Bronchial epithelial cell (primary cell): ENCODE results near the gene MACF1. TPM values are rescaled to one million over a fixed set of nuclear protein-coding genes. Genes with fewer than 3 reads are reported as not detected.

Source experiments
- DNase-seq: peaks from one replicate; pipeline ENCODE4 v3.0.0-alpha.2; 2010; ENCODE audit warnings: low read depth
- FAIRE-seq: peaks from 2 replicates; lab custom pipeline; 2011; peaks lifted over from hg19 to GRCh38; lab: Jason Lieb, UNC
- H3K27me3 ChIP-seq: 2 replicates; pipeline ENCODE4 v1.5.1; 2011; ENCODE audit warnings: low read length; ENCODE audit not compliant: control insufficient read depth, insufficient read depth
- H3K36me3 ChIP-seq: 2 replicates; pipeline ENCODE4 v1.5.1; 2011; ENCODE audit warnings: low read length; ENCODE audit not compliant: control insufficient read depth, insufficient read depth
- H3K4me3 ChIP-seq: 2 replicates; pipeline ENCODE4 v1.5.1; 2011; ENCODE audit warnings: mild to moderate bottlenecking, low read depth, low read length, control low read depth
- total RNA-seq: library from RNA; depleted of rRNA; stranded (reverse); fragments of >200 nt; gene quantifications from 2 replicates; pipeline ENCODE4 v1.2.1, GENCODE V29; 2014
- TF ChIP-seq, protein P1 (sequence below): IDR thresholded peaks from 2 replicates; pipeline ENCODE4 v1.5.1; 2011; ENCODE audit warnings: mild to moderate bottlenecking, moderate library complexity, low read length, control low read depth, inconsistent platforms; ENCODE audit not compliant: insufficient read depth, severe bottlenecking

Gene MACF1
- total RNA-seq, 1 donor from 2014 or later, result 163 TPM

DNA sequence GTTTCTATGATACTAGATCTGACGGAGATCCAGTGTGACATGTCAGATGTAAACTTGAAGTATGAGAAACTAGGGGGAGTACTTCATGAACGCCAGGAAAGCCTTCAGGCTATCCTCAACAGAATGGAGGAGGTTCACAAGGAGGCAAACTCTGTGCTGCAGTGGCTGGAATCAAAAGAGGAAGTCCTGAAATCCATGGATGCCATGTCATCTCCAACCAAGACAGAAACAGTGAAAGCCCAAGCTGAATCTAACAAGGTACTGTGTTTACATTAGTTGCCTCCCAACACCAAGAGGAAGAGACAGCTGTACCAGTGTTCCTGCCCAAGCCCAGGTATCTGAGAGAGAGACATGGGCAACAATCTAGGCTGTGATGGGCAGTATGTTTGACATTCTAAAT lies 174.7 kb downstream of the MACF1 start:
- Histone ChIP-seq H3K36me3 (peaks cover 13% of the 10 kb centered on the region), H3K27me3 (no peaks in the 10 kb centered on the region)
- FAIRE-seq, result no peak

DNA sequence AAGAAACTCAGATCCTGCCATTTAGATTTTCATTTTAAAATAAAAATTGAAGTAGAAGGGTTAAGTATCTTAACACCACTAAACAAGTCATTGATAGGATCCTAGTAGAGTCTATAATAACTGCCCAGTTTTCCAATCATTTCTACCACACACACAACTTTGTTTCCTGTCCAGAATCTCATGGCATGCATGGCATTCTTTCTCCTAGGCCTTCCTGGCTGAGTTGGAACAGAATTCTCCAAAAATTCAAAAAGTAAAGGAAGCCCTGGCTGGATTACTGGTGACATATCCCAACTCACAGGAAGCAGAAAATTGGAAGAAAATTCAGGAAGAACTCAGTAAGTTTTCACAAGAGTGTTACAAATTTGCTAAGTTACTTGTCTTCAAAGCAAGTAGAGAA lies 175.5 kb downstream of the MACF1 start:
- TF ChIP-seq, protein P1, sequence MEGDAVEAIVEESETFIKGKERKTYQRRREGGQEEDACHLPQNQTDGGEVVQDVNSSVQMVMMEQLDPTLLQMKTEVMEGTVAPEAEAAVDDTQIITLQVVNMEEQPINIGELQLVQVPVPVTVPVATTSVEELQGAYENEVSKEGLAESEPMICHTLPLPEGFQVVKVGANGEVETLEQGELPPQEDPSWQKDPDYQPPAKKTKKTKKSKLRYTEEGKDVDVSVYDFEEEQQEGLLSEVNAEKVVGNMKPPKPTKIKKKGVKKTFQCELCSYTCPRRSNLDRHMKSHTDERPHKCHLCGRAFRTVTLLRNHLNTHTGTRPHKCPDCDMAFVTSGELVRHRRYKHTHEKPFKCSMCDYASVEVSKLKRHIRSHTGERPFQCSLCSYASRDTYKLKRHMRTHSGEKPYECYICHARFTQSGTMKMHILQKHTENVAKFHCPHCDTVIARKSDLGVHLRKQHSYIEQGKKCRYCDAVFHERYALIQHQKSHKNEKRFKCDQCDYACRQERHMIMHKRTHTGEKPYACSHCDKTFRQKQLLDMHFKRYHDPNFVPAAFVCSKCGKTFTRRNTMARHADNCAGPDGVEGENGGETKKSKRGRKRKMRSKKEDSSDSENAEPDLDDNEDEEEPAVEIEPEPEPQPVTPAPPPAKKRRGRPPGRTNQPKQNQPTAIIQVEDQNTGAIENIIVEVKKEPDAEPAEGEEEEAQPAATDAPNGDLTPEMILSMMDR, result no peak
- Histone ChIP-seq H3K4me3 (no peak overlapping the region), H3K36me3 (peaks cover 13% of the 10 kb centered on the region), H3K27me3 (no peaks in the 10 kb centered on the region)
- FAIRE-seq (no peak), DNase-seq (no peak)

More for the DNA sequence above, 174.7 kb downstream of the MACF1 start:
- no peak overlapping the region for H3K4me3 ChIP-seq
- TF ChIP-seq, protein P1, result no peak
- DNase-seq, result no peak

DNA sequence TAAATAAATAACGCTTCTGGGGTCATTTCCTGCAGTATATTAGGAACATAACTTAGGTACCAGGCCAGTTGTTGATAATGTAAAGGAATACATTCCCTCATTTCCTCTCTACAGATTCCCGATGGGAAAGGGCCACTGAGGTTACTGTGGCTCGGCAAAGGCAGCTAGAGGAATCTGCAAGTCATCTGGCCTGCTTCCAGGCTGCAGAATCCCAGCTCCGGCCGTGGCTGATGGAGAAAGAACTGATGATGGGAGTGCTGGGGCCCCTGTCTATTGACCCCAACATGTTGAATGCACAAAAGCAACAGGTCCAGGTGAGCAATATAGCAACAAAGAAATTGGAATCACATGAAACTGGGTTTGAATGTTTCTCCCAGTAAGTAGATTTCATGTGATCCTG lies 177.3 kb downstream of the MACF1 start:
- H3K4me3 ChIP-seq, result no peak overlapping the region
- peaks cover 20% of the 10 kb centered on the region for H3K36me3 ChIP-seq
- TF ChIP-seq, protein P1, result no peak
- FAIRE-seq (no peak), DNase-seq (no peak)
- H3K27me3 ChIP-seq, result no peaks in the 10 kb centered on the region

DNA sequence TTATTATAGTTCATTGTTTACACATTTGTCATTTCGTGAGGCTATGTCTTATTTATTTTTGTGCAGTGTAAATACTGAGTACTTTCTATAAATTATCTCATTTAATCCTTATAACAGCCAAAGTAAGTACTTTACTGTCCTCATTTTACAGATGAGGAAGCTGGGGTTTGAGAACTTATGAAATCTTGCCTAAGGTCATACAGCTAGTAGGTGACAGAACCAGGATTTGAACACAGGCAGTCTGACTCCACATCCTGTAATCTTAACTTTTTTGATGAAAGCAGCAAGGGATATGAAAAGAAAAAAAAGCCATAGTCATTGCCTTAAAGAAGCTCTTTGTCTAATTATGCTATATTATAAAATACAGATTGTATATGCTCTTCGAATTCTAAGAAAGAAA lies 179.8 kb downstream of the MACF1 start:
- H3K4me3 ChIP-seq, result no peak overlapping the region
- no peak for FAIRE-seq
- H3K36me3 ChIP-seq, result peaks cover 21% of the 10 kb centered on the region
- no peaks in the 10 kb centered on the region for H3K27me3 ChIP-seq
- DNase-seq, result no peak
- TF ChIP-seq, protein P1, result no peak

DNA sequence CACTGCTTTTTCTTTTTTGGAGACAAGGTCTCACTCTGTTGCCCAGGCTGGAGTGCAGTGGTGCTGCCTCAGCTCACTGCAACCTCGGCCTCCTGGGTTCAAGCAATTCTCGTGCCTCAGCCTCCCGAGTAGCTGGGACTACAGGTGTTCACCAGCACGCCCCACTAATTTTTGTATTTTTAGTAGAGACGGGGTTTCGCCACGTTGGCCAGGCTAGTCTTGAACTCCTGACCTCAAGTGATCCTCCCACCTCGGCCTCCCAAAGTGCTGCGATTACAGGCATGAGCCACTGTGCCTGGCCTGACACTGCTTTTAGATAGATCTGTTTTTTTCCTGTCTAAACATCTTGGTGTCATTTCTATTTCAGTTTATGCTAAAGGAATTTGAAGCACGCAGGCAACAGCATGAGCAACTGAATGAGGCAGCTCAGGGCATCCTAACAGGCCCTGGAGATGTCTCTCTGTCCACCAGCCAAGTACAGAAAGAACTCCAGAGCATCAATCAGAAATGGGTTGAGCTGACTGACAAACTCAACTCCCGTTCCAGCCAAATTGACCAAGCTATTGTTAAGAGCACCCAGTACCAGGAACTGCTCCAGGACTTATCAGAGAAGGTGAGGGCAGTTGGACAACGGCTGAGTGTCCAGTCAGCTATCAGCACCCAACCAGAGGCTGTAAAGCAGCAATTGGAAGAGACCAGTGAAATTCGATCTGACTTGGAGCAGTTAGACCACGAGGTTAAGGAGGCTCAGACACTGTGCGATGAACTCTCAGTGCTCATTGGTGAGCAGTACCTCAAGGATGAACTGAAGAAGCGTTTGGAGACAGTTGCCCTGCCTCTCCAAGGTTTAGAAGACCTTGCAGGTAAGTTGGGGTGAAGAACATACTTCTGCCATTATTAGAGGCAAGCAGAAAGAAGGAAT lies 180.8 kb downstream of the MACF1 start:
- Histone ChIP-seq H3K36me3 (peaks cover 21% of the 10 kb centered on the region), H3K4me3 (no peak overlapping the region), H3K27me3 (no peaks in the 10 kb centered on the region)
- TF ChIP-seq, protein P1, result no peak
- no peak for FAIRE-seq
- DNase-seq, result no peak
